Astrocyte (in vitro differentiated cells and primary cell): Measurements from ENCODE around the gene EBLN2. TPM values are rescaled to one million over a fixed set of nuclear protein-coding genes. Genes with fewer than 3 reads are reported as not detected.

ENCODE experiments used
- DNase-seq: peaks from one replicate; pipeline ENCODE4 v3.0.0-alpha.2; 2010; ENCODE audit warnings: low read depth
- FAIRE-seq: peaks from 2 replicates; lab custom pipeline; 2011; peaks lifted over from hg19 to GRCh38; lab: Jason Lieb, UNC
- H2AFZ ChIP-seq: 2 replicates; pipeline ENCODE4 v1.6.0; 2012; ENCODE audit warnings: low read depth, low read length, inconsistent platforms
- H3K27ac ChIP-seq: 2 replicates; pipeline ENCODE4 v1.5.1; 2011; ENCODE audit warnings: low read depth, low read length, inconsistent platforms
- H3K27me3 ChIP-seq: 2 replicates; pipeline ENCODE4 v1.6.0; 2011; ENCODE audit warnings: low read length, inconsistent platforms; ENCODE audit not compliant: insufficient read depth
- H3K36me3 ChIP-seq: 2 replicates; pipeline ENCODE4 v1.5.1; 2011; ENCODE audit warnings: low read length, inconsistent platforms; ENCODE audit not compliant: insufficient read depth
- H3K4me1 ChIP-seq: 2 replicates; pipeline ENCODE4 v1.5.1; 2011; ENCODE audit warnings: low read length, inconsistent platforms; ENCODE audit not compliant: insufficient read depth
- H3K4me2 ChIP-seq: 2 replicates; pipeline ENCODE4 v1.6.0; 2012; ENCODE audit warnings: low read length, inconsistent platforms
- H3K4me3 ChIP-seq: 2 replicates; pipeline ENCODE4 v1.5.1; 2011; ENCODE audit warnings: low read depth, mild to moderate bottlenecking, low read length, inconsistent platforms; ENCODE audit not compliant: insufficient read depth
- H3K79me2 ChIP-seq: 2 replicates; pipeline ENCODE4 v1.6.0; 2012; ENCODE audit warnings: mild to moderate bottlenecking, low read length, inconsistent platforms; ENCODE audit not compliant: insufficient read depth
- H3K9ac ChIP-seq: 2 replicates; pipeline ENCODE4 v1.6.0; 2012; ENCODE audit warnings: mild to moderate bottlenecking, low read length, inconsistent platforms
- H3K9me3 ChIP-seq: 2 replicates; pipeline ENCODE4 v1.5.1; 2012; ENCODE audit warnings: low read depth, mild to moderate bottlenecking, low read length, inconsistent platforms; ENCODE audit not compliant: insufficient read depth
- H4K20me1 ChIP-seq: 2 replicates; pipeline ENCODE4 v1.6.0; 2012; ENCODE audit warnings: low read length, inconsistent platforms; ENCODE audit not compliant: insufficient read depth
- H3K27ac Mint-ChIP-seq: one replicate; pipeline ENCODE4 v1.8.0; 2021; ENCODE audit warnings: mild to moderate bottlenecking, mixed read lengths; ENCODE audit not compliant: unreplicated experiment
- H3K27me3 Mint-ChIP-seq: one replicate; pipeline ENCODE4 v1.8.0; 2021; ENCODE audit warnings: low read depth, mixed read lengths; ENCODE audit not compliant: unreplicated experiment
- H3K36me3 Mint-ChIP-seq: one replicate; pipeline ENCODE4 v1.8.0; 2021; ENCODE audit warnings: low read depth, mixed read lengths; ENCODE audit not compliant: unreplicated experiment
- H3K4me1 Mint-ChIP-seq: one replicate; pipeline ENCODE4 v1.8.0; 2021; ENCODE audit warnings: low read depth, mixed read lengths; ENCODE audit not compliant: unreplicated experiment
- H3K4me3 Mint-ChIP-seq: one replicate; pipeline ENCODE4 v1.8.0; 2021; ENCODE audit warnings: mild to moderate bottlenecking, moderate library complexity, mixed read lengths; ENCODE audit not compliant: unreplicated experiment
- H3K9me3 Mint-ChIP-seq: one replicate; pipeline ENCODE4 v1.8.0; 2021; ENCODE audit warnings: mild to moderate bottlenecking, mixed read lengths; ENCODE audit not compliant: unreplicated experiment
- CTCF ChIP-seq: IDR thresholded peaks from 2 replicates; pipeline ENCODE4 v1.5.1; 2011; ENCODE audit warnings: low read depth, mild to moderate bottlenecking, inconsistent platforms, low read length, moderate library complexity; ENCODE audit not compliant: insufficient read depth
- EZH2 ChIP-seq: IDR thresholded peaks from 2 replicates; pipeline ENCODE4 v1.6.1; 2012; ENCODE audit warnings: mild to moderate bottlenecking, low read length, inconsistent platforms; ENCODE audit not compliant: insufficient read depth
- total RNA-seq: library from RNA; stranded (reverse); gene quantifications from 2 replicates; pipeline ENCODE4 v1.2.1, GENCODE V29; 2021

EBLN2 gene
- total RNA-seq, 1 donor from 2014 or later = 3.1 TPM

- H2AFZ ChIP-seq = no peak overlapping the region
- H3K4me3 ChIP-seq = no peak overlapping the region
- no peak overlapping the region for H3K9ac ChIP-seq
- no peak overlapping the region for H3K27ac ChIP-seq
- H3K36me3 ChIP-seq = no peaks in the 10 kb centered on the region
- Mint-ChIP-seq H3K27me3 (no peaks in the 10 kb centered on the region), H3K9me3 (no peaks in the 10 kb centered on the region), H3K4me1 (peaks cover 34% of the 10 kb centered on the region), H3K27ac (no peak overlapping the region), H3K4me3 (no peak overlapping the region), H3K36me3 (no peaks in the 10 kb centered on the region)
- peaks cover 98% of the 10 kb centered on the region for H3K79me2 ChIP-seq
- no peak for TF ChIP-seq CTCF
- no peak for TF ChIP-seq EZH2
- no peak for FAIRE-seq
- no peaks in the 10 kb centered on the region for H3K27me3 ChIP-seq
- H4K20me1 ChIP-seq = peaks cover 91% of the 10 kb centered on the region
- H3K4me2 ChIP-seq = no peak overlapping the region
- peaks cover 19% of the 10 kb centered on the region for H3K4me1 ChIP-seq
- DNase-seq = no peak
- H3K9me3 ChIP-seq = no peaks in the 10 kb centered on the region
These were observed 35.2 kb upstream of the EBLN2 start for GRCh38 chr3:73026111-73026759.

DNA sequence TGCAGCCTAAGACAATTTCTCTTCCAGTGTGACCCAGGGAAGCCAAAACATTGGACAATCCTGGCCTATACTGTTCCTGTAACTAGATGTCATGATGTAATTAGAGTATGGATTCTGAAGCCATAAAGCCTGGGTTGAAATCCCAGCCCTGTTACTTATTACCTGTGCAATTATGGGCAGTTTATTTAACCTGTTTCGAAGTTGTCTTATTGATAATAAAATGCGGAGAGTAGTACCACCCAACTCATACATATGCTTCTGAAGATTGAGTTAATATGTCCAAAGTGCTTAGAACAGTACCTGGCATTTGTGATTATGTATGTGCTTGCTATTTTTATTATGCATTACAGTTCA is 34.7 kb upstream of the EBLN2 start:
- Histone ChIP-seq H3K79me2 (peaks cover 98% of the 10 kb centered on the region), H3K36me3 (no peaks in the 10 kb centered on the region), H4K20me1 (peaks cover 91% of the 10 kb centered on the region), H3K4me3 (no peak overlapping the region), H3K27me3 (no peaks in the 10 kb centered on the region), H2AFZ (no peak overlapping the region), H3K4me1 (peaks cover 19% of the 10 kb centered on the region), H3K27ac (no peak overlapping the region), H3K4me2 (no peak overlapping the region), H3K9ac (no peak overlapping the region), H3K9me3 (no peaks in the 10 kb centered on the region)
- Mint-ChIP-seq H3K36me3 (no peaks in the 10 kb centered on the region), H3K4me1 (peaks cover 34% of the 10 kb centered on the region), H3K27ac (no peak overlapping the region), H3K9me3 (no peaks in the 10 kb centered on the region), H3K27me3 (no peaks in the 10 kb centered on the region), H3K4me3 (peak overlapping the region; percentile 43)
- TF ChIP-seq CTCF (no peak), EZH2 (no peak)
- no peak for FAIRE-seq
- DNase-seq = no peak

DNA sequence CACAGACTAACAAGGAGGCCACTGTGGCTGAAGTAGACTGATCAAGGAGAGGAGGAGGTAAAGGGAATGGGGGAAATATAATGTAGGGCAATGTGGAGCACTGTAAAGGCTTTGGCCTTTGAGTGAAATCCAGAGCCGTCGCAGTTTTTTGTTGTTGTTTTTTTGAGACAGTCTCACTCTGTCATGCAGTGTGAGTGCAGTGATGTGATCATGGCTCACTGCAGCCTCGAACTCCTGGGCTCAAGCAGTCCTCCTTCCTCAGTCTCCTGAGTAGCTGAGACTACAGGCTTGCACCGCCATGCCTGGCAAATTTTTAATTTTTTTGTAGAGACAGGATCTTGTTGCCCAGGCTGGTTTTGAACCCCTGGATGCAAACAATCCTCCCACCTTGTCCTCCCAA is 32.7 kb upstream of the EBLN2 start:
- peaks cover 19% of the 10 kb centered on the region for H3K4me1 ChIP-seq
- peaks cover 98% of the 10 kb centered on the region for H3K79me2 ChIP-seq
- peak overlapping the region; percentile 68 for H3K4me2 ChIP-seq
- Mint-ChIP-seq H3K4me1 (peaks cover 34% of the 10 kb centered on the region), H3K36me3 (no peaks in the 10 kb centered on the region), H3K27me3 (no peaks in the 10 kb centered on the region), H3K4me3 (no peak overlapping the region), H3K9me3 (no peaks in the 10 kb centered on the region), H3K27ac (peak overlapping the region; percentile 73)
- peaks cover 87% of the 10 kb centered on the region for H4K20me1 ChIP-seq
- no peak overlapping the region for H3K4me3 ChIP-seq
- peak overlapping the region; percentile 54 for H3K9ac ChIP-seq
- no peaks in the 10 kb centered on the region for H3K9me3 ChIP-seq
- no peak for DNase-seq
- no peaks in the 10 kb centered on the region for H3K36me3 ChIP-seq
- no peak for FAIRE-seq
- H2AFZ ChIP-seq = no peak overlapping the region
- peak overlapping the region; percentile 80 for H3K27ac ChIP-seq
- H3K27me3 ChIP-seq = no peaks in the 10 kb centered on the region
- TF ChIP-seq CTCF (no peak), EZH2 (no peak)
